Measurements from ENCODE around the gene TMEM198. TPM values are rescaled to one million over a fixed set of nuclear protein-coding genes. Genes with fewer than 3 reads are reported as not detected.

TMEM198 gene
- total RNA-seq, 2 donors from 2014 or later, result 1.8 to 4.3 TPM

- Histone ChIP-seq H3K36me3 (peaks cover 1% of the 10 kb centered on the region), H3K4me3 (peak overlapping the region; percentile 80 to 87), H3K27me3 (no peaks in the 10 kb centered on the region), H3K9me3 (no peaks in the 10 kb centered on the region), H3K27ac (peak overlapping the region; percentile 98 to 99), H3K4me1 (peaks cover 0 to 54% of the 10 kb centered on the region in 2 donors)
- TF ChIP-seq CTCF (IDR thresholded peaks at IDR 0.05), result no peak
- DNase-seq (ENCODE audit: low spot score), result peak; percentile 90
These were observed 46.1 kb upstream of the TMEM198 start for GRCh38 chr2:219497495-219498279.

- peaks cover 0 to 54% of the 10 kb centered on the region in 2 donors for H3K4me1 ChIP-seq
- no peaks in the 10 kb centered on the region for H3K27me3 ChIP-seq
- H3K4me3 ChIP-seq, result peak within 1 kb of the TSS; percentile 80 to 87
- H3K27ac ChIP-seq, result peak within 1 kb of the TSS; percentile 98 to 99
- peaks cover 7% of the 10 kb centered on the region for H3K36me3 ChIP-seq
- no peak for TF ChIP-seq CTCF (IDR thresholded peaks at IDR 0.05)
- no peaks in the 10 kb centered on the region for H3K9me3 ChIP-seq
- DNase-seq (ENCODE audit: low spot score), result peak; percentile 98
These were observed 45.4 kb upstream of the TMEM198 start, which contains the start of gene GMPPA for GRCh38 chr2:219498280-219499057. Gene GMPPA, plus strand, starts transcription at chr2:219498891. Its CDS starts 1,085 bp downstream, at chr2:219499976.

- no peak for TF ChIP-seq CTCF (IDR thresholded peaks at IDR 0.05)
- H3K4me1 ChIP-seq, result peaks cover 0 to 54% of the 10 kb centered on the region in 2 donors
- no peak for DNase-seq (ENCODE audit: low spot score)
These were observed 44.8 kb upstream of the TMEM198 start for GRCh38 chr2:219499058-219499307.

GRCh38 chr2:219499555-219499954, 44.3 kb upstream of the TMEM198 start:
- TF ChIP-seq CTCF (IDR thresholded peaks at IDR 0.05), result no peak
- H3K9me3 ChIP-seq, result no peaks in the 10 kb centered on the region
- H3K27ac ChIP-seq, result no peak overlapping the region
- no peaks in the 10 kb centered on the region for H3K27me3 ChIP-seq
- H3K36me3 ChIP-seq, result peaks cover 17% of the 10 kb centered on the region
- no peak for DNase-seq (ENCODE audit: low spot score)
- peaks cover 0 to 49% of the 10 kb centered on the region in 2 donors for H3K4me1 ChIP-seq
- H3K4me3 ChIP-seq, result peak overlapping the region; percentile 80 to 87

More at GRCh38 chr2:219499058-219499307, 44.8 kb upstream of the TMEM198 start:
- no peaks in the 10 kb centered on the region for H3K27me3 ChIP-seq
- H3K36me3 ChIP-seq, result peaks cover 12% of the 10 kb centered on the region
- H3K4me3 ChIP-seq, result peak overlapping the region; percentile 80 to 87
- H3K9me3 ChIP-seq, result no peaks in the 10 kb centered on the region
- peak overlapping the region; percentile 98 to 99 for H3K27ac ChIP-seq

GRCh38 chr2:219500135-219500534, 43.7 kb upstream of the TMEM198 start:
- Histone ChIP-seq H3K27me3 (no peaks in the 10 kb centered on the region), H3K4me3 (no peak overlapping the region), H3K9me3 (no peaks in the 10 kb centered on the region), H3K4me1 (peaks cover 0 to 43% of the 10 kb centered on the region in 2 donors), H3K27ac (no peak overlapping the region), H3K36me3 (peaks cover 22% of the 10 kb centered on the region)
- TF ChIP-seq CTCF (IDR thresholded peaks at IDR 0.05), result no peak
- DNase-seq (ENCODE audit: low spot score), result no peak
